Astrocyte of the cerebellum (primary cell): ENCODE results near the gene MAFG.

Source experiments
- DNase-seq: peaks from one replicate; pipeline ENCODE4 v3.0.0-alpha.2; 2011; ENCODE audit warnings: low read depth
- H3K4me3 ChIP-seq: 2 replicates; pipeline ENCODE4 v1.5.1; 2011; ENCODE audit warnings: mild to moderate bottlenecking, low read depth, low read length, moderate library complexity
- in situ Hi-C: cut with HindIII; loops from 2 replicates; pipeline ENCODE4 v1.10.0; 2017; ENCODE audit warnings: low sequenced_read_pairs
- TF ChIP-seq, protein P1 (sequence below): IDR thresholded peaks from 2 replicates; pipeline ENCODE4 v1.5.1; 2012; ENCODE audit warnings: low read length, low read depth, moderate library complexity, mild to moderate bottlenecking; ENCODE audit errors: missing control alignments

Gene MAFG

GRCh38 chr17:81899514-81900166 is 27.9 kb downstream of the MAFG start:
- DNase-seq, result no peak
- TF ChIP-seq, protein P1, sequence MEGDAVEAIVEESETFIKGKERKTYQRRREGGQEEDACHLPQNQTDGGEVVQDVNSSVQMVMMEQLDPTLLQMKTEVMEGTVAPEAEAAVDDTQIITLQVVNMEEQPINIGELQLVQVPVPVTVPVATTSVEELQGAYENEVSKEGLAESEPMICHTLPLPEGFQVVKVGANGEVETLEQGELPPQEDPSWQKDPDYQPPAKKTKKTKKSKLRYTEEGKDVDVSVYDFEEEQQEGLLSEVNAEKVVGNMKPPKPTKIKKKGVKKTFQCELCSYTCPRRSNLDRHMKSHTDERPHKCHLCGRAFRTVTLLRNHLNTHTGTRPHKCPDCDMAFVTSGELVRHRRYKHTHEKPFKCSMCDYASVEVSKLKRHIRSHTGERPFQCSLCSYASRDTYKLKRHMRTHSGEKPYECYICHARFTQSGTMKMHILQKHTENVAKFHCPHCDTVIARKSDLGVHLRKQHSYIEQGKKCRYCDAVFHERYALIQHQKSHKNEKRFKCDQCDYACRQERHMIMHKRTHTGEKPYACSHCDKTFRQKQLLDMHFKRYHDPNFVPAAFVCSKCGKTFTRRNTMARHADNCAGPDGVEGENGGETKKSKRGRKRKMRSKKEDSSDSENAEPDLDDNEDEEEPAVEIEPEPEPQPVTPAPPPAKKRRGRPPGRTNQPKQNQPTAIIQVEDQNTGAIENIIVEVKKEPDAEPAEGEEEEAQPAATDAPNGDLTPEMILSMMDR, result no peak
- H3K4me3 ChIP-seq, result no peak overlapping the region
- in situ Hi-C loops, result no loop called here

GRCh38 chr17:81898885-81899284 is 28.6 kb downstream of the MAFG start:
- in situ Hi-C loops, result no loop called here
- TF ChIP-seq, protein P1, result no peak
- H3K4me3 ChIP-seq, result no peak overlapping the region
- DNase-seq, result no peak

DNA sequence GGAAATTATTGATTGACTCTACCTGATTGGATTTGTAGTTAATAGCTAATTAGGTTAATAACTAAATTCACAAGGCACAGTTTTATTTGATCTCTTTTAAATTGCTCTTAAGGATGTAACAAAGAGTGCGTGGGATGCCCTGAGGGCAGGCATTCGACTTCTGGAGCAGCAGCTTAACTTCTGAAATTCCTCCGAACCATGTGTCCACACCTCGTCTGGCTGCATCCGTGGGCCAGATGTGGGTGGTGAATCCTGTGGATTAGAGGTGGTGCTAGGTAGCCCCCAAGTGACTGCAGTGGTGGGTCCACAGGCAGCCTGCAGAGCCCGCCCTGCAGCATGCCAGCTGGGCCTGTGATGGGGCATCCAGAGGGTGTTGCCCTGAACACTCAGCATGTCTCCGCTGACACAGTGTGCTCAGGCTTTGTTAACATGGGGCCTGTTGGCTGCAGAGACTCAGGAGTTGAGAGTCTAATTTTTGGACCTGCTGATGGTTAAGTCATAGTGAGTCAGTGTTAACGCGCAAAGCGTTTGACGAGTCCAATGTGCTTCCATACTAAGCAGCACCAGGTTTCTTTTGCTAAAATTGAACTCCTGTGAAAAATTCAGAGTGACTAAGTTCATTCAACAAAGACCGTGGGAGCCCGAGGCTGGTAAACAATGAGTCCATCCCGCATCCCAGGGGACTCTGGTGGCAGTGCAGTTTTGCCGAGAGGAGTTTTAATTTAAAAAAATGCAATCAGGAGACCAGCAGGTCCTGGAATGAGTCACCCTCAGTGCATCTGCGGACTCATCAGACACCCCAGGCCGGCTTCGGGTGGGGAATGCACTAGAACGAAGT is 29.3 kb downstream of the MAFG start:
- peak; percentile 79 for DNase-seq
- TF ChIP-seq, protein P1, result no peak
- no peak overlapping the region for H3K4me3 ChIP-seq
- in situ Hi-C loops, result no loop called here

GRCh38 chr17:81895400-81895799 is 32.1 kb downstream of the MAFG start:
- TF ChIP-seq, protein P1, result no peak

GRCh38 chr17:81891303-81891552 is 36.3 kb downstream of the MAFG start:
- no peak for DNase-seq
- TF ChIP-seq, protein P1, result no peak
- H3K4me3 ChIP-seq, result peak overlapping the region; percentile 79
- in situ Hi-C loops, result no loop called here

More at GRCh38 chr17:81895400-81895799, 32.1 kb downstream of the MAFG start:
- in situ Hi-C loops, result no loop called here
- H3K4me3 ChIP-seq, result no peak overlapping the region
- DNase-seq, result no peak

- in situ Hi-C loops, result no loop called here
- TF ChIP-seq, protein P1, result no peak
- peak overlapping the region; percentile 79 for H3K4me3 ChIP-seq
- DNase-seq, result no peak
Observed at GRCh38 chr17:81890447-81891302, 36.9 kb downstream of the MAFG start.
